Measurements from ENCODE around the gene HLA-C.

- no peak for TF ChIP-seq CTCF (IDR thresholded peaks at IDR 0.05; ENCODE audit: extremely low read depth in 1 of 2, insufficient read depth in 1 of 2, low read depth in 1 of 2, low read length in 2 of 2)
- no peak for TF ChIP-seq POLR2AphosphoS5 (IDR thresholded peaks at IDR 0.05; ENCODE audit: insufficient read depth, low read depth, low read length)
- TF ChIP-seq JUN (IDR thresholded peaks at IDR 0.05; ENCODE audit: borderline replicate concordance, insufficient read depth, insufficient read length, low read depth) = no peak
- TF ChIP-seq POLR2A (IDR thresholded peaks at IDR 0.05; ENCODE audit: low read depth, low read length) = no peak
Measured at GRCh38 chr6:31308050-31308844, 36.4 kb upstream of the HLA-C start.

Measured in endothelial cell of umbilical vein (primary cell).